HG03565 (cell line): ENCODE data around the gene ROPN1B.

ENCODE experiments used
- ATAC-seq: cut with Tn5 transposase; IDR thresholded peaks from one replicate; pipeline ENCODE4 v1.9.1; 2021; ENCODE audit warnings: mild to moderate bottlenecking, moderate library complexity; ENCODE audit not compliant: unreplicated experiment

ROPN1B gene

DNA sequence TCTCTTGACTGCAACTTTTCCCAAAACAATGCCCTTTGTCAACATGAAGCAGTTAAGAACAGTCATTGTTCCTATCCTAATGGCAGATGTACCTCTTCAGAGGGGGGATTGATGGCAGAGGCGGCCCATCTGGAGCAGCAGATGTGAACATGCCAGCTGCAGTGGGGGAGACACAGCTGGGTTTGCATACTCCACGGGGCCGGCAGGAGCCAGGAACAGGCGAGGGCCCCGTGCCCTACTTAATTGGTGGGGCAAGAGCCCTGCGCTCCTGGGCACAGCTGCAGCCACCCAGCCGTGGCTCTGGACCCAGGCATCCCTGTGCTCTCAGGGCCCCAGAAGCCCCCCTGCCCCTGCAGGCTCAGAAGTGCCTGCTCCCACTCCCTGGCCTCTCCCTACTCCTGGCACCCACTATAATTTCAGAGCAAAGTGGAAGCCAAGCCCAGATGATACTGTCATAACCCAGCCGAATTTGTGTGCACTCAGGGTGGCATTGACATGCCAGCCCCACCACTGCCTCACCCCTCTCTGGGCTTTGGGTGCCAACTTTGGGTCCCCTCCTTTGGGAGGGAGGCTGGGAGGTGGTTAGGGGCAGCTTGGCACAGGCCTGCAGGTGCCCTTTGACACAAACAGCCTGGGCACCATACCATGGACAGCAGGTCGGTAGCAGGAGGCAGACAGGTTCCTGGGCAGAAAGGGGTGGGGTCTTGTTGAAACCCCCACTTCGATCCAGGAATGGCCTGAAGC is 34.6 kb downstream of the ROPN1B start:
- no peak for ATAC-seq

DNA sequence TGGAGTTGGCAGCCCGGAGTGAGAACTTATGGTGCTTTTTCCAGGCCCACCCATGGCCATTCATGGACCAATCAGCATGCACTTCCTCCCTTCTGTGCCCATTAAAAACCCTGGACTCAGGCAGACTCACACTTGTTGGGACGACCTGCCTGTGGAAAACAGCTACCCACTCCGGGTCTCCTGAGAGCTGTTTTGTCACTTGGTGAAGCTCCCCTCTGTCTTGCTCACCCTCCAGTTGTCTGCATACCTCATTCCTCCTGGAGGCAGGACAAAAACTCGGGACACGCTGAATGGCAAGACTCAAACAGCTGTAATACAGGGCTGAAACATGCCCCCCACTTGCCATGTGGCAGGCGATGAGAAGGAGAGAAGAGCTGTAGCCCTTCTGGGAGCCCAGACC is 35.2 kb downstream of the ROPN1B start:
- no peak for ATAC-seq

DNA sequence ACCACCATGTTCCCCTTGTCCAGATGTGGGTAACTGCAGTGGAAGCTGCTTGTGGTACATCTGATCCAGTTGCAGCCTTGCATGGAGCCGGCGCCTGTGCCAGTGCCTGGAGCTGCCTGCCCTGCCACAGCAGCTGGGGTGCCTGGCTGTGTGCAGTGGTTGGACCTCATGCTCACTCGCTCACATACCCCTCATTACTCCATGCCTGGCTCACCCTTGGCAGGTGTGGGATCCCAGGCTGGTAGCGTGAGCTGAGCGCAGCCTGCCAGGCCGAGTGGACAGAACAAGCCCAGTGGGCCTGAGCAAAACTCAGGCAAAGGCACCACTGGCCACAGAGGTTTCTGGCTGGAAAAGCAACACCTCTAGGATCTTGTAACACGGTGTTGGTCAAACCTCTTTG is 35.7 kb downstream of the ROPN1B start:
- ATAC-seq: no peak

DNA sequence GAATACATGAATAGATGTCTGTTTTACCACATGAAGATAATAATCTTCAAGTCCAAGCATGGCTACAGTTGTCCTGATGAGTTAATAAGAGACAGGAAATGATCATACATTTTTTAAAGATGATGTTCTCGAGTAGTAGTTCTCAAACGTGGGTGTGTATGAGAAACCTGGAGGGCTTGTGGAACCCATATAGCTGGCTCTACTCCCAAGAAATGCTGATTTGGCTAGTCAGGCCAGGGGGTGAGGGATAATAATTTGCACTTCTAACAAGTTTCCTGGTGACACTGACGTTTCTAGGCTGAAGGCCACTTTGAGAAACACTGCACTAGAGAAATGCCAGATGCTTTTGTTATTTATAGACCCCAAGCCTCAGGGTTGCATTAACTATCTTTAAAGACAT is 37.0 kb downstream of the ROPN1B start:
- no peak for ATAC-seq

DNA sequence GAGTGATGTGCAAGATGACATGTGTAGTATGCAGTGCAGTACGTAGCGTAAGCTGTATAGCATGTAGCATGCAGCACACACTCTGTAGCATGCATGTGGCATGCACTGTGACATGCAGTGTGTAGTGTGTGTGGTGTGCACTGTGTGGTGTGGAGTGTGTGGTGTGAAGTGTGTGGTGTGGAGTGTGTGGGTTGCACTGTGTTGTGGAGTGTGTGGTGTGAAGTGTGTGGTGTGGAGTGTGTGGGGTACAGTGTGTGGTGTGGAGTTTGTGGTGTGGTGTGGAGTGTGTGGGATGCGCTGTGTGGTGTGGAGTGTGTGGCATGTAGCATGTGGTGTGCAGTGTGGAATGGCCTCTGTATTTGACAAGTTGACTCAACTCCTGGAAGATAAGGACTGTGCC is 39.2 kb downstream of the ROPN1B start:
- no peak for ATAC-seq

DNA sequence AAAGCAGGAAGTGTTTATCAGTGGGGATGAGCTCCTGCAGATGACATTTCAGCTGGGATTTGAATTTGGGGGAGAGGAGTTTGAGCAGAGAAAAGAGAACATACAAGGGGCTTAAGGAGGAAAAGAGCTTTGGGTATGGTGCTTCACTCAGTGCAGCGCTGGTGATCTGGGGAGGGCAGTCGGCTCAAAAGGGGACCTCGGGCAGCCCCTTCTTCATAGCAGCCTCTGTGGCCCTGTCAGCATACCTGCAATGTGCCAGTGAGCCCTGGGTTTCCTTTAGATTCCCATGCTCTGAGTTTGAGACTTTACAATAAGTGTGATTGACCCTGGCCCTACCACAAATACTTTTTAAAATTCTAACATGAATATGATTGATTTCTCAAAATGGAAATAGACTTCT is 40.2 kb downstream of the ROPN1B start:
- no peak for ATAC-seq

DNA sequence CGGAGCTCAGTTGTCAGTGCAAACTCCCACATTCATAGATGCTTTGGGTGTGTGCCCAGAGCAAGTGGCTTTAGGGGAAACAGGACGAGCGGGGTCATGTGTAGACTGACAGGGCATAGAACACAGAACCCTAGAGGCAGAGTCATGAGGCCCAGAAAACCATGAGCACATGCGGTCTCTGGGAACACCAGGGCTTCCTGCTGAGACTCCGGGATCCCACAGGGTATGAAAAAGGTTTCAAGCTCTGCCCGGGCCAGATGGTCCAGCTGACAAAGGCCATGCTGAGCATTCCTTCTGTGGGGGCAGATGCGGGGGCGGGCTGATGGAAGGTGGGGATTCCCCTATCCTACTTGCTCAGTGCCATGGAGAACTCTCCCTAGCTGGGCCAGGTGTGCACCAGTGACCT is 44.8 kb downstream of the ROPN1B start:
- no peak for ATAC-seq

DNA sequence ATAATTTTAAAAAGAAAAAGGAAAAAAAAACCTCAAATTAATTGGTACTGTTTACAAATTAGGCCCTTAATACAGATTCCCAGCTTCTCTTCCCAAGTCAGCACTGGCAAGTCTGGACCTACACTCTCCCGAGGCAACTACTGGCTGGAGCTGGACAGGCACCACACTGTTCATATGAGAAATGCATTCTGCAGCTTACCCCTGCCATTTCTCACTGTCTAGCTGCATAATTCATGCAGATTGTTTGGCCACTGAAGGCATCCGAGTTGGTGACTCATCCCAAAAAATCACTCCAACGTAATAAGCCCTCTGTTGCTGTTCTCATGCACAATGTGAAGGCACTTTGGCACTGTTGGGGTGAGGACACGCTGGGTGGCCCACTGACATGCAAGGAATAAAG is 45.3 kb downstream of the ROPN1B start:
- ATAC-seq: no peak

DNA sequence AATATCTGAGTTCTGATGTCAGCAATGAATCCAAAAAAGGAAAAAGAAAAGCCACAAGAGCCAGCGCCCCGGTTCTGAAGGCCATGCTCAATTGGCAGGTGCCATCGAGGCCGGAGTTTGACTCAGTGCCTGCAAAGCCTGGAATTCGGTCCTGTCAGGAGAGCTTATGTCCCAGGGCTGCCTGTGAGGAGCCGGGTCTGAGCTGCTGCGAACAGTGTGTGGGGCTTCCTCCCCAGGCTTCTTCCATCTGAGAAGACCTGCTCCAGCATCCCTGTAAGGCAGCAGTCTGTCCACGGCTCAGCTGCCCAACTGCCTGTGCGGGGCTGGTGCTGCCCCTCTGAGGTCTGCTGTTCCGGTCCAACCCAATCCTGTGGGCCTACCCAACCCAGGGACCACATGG is 46.1 kb downstream of the ROPN1B start:
- ATAC-seq: no peak

DNA sequence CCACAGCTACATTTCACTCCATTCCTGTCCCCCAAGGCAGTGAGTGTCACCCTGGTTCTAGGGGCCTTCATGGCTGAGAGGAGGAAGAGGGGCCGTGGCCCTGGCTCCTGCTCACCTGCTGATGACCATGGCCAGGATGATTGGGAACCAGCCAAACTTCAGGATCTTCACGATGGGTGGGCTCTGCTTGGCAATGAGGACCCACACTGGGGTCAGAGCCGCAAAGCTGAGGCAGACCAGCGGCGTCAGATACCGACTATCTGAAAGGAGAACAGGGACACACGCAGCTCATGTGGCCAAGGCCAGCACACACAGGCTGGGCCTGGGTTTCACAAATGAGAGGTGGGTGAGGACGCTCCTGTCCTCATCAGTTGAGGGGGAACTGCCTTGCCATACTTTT is 47.6 kb downstream of the ROPN1B start:
- no peak for ATAC-seq

DNA sequence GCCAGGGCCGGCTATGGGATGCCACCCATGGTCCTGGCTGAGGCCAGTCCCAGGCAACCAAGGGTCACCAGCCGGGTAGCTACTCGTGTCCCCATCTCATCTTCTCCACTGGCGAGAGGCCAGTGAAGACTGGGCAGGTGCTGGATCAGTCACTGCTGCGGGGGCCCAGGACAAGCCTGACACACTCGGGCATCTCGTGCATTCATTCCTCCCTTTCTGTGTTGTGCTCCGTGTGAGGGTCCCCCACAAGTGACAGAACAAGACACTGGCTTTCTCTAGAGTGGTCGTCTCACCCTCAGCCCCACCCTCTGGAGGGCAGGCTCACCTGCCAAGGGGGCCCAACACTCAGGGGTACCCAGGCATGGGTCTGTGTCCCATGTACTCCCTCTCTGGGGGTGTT is 48.4 kb downstream of the ROPN1B start:
- no peak for ATAC-seq

DNA sequence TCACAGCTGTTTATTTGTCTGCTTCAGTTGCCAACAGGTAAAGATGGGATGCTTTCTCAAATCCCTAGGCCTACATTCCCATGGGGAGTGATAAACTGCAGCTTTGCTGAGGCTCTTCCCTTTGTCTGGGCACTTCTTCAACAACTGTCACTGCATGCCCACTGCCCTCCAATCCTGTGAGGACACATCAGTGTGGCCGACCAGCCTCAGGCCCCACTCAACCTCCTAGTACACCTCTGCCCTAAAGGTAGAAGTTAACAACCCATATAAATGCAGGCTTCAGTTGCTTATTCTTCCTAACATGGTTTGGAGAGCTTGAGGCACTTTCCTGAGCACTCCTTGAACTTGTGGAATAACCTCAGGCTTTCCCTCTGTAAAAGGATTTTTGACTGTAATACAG is 49.6 kb downstream of the ROPN1B start:
- ATAC-seq: no peak

DNA sequence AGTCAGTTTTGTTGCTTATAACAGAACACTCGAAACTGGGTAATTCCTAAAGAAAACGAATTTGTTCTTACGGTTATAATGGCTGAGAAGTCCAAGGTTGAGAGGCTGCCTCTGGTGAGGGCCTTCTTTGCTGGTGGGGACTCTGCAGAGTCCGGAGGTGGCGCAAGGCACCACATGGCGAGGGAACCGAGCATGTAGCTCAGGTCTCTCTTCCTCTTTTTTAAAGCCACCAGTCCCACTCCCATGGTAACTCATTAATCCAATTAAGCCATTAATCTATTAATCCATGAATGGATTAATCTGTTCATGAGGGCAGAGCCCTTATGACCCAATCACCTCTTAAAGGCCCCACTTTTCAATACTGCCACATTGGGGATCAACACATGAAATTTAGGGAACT is 50.0 kb downstream of the ROPN1B start:
- ATAC-seq: no peak

DNA sequence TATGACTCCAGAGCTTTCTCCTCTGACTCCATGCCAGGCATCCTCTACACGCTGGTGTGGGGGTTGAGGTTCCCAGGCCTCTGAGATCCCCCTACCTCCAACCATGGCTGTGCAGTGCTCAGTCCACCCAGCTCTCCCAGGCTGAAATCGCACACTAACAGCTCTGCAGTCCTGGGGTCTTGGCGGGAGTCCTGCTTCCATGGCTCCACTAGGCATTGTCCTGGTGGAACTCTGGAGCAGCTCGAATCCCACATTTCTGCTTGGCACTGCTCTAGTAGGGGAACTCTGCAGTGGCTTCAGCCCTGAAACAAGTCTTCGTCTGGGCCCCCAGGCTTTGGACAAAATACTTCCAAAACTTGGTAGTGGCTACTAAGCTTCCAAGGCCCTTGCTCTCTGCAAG is 50.7 kb downstream of the ROPN1B start:
- no peak for ATAC-seq

DNA sequence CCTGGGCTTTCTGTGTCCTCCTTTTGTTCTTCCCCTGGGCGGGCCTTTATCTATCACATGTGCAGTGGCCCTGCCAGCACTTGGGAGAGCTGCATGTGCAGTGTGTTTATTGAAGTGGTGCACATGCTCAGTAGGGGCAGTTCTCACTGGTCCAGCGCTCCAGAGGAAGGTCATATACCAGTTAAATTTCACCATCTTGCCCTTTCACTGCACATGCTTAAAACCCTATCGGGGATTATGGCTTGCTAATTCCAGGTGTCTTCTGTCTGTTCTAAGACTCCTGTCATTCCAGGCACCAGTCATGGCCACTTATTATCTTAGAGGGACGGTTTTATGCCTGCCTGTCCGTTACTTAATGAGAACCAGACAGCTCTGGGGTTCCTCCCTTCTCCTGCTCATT is 52.2 kb downstream of the ROPN1B start:
- ATAC-seq: no peak

DNA sequence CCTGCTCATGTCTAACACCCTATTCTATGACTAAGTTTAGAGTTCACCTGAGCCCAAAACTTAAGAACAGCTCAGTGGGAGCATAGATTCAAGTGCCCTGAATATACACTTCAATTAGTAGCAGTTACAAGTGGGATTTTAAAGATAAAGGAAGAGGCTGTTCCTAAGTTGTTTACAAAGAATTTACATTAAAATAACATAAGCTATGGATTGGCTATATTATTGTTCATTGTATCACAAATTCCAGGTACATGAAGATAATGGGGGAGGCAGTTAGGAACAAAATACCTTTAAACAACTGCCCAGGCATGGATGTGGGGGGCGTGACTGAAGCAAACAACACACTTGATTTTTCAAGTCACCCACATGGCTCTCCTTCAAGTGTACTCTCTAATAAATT is 52.7 kb downstream of the ROPN1B start:
- ATAC-seq: no peak

DNA sequence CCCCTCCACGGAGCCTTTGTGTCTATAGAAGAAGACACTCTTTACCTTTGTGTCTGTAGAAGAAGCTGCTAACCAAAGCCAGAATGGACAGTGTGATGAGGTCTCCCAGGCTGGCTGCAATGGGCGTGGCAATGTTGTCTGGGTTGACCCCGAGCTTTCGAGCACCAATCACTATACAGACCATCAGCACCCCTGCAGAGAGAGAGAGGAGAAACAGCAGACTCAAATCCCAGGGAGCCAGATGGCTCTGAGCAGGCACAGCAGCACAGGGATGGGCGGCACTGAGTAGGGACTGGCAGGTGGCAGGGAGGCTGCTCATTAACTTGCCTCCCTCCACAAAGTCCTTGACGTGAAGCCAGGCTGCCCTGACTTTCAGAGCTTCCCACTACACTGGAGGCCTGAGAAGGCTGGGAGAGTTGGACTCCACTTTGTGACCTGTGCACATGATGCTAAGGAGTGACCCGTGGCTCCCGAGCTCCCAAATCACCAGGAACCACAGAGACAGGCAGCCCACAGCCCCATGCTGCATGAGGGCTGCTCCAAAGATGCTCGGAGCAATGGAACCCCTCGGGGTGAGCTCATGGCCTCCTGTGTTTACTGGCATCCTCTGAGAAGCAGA is 53.9 kb downstream of the ROPN1B start:
- no peak for ATAC-seq

DNA sequence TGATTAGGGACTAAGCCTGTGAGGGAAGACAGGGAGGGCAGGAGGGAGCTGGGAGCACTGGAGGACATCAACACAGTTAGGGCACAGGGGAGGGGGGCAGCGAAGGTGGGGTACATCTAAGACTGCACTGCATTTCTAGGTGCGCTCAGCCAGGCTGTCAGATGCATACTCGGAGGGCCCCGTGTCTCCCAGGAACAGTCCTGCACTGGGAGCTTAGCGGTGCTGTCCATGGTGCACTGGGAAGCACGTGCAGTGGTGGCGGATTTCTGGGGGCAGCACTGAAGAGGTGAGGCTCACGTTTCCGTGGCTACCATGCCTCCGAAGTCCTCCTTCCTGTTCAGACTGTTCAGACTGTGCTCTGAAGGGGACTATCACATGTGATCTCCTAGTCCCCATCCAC is 54.4 kb downstream of the ROPN1B start:
- ATAC-seq: no peak

DNA sequence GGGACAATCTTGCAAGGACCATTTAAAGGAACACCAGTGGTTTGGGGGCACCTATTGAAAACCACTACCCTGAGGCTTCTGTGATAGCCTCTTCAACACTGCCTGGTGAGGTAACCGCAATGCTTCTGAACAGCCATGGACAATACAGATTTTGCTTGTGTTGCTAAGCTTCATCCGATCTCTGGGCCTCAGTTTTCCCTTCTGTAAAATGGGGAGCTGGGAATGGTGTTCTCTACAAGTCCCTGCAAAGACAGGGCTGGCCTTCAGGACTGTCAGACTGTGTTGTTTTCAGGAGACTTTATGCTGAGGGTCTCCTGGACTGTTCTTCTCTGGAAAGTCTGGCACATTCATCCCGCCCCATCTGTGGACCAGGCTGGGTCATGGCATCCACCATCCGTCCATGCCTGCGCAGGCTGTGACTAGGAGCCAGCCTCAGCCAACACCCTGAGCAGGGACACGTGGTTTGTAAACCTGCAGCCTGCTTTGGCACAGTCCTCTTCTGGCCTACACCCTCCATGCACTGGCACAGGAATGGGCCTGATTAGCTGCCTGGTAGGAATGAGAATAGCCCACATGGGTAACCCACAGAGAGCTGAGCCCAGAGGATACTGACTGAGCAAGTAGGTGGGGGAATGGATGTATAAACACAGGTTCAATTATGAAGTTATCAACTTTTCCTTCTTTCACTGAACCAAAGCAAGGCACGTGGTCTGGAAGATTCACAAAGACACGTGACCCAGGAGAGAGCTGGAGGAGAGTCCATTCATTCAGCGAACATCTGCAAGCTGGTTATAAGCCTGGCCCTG is 55.3 kb downstream of the ROPN1B start:
- ATAC-seq: no peak

DNA sequence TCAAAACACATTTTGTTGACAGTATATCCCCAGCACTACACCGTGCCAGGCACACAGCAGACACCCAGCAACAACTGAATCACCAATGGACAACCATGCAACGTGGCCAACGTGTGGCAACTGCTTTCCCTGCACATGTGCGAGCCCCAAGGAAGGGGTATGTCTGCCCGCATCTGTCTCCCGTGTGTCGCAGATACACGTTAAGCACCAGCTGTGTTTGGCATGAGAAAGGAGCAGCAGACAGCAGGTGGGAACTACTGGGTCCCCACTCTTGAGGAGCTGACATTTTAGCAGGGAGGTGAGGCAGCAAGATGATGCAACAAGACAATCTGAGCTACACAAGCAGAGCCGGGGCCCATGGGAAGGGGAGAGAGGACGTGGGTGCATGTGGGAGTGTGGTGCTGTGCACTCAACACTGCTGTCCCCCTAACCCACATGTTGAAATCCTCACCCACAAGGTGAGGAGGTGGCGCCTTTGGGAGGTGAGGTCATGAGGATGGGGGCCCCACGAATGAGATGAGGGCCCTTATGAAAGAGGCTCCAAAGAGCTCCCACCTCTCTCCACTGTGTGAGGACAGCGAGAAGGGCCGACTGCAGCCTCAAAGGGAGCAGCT is 56.2 kb downstream of the ROPN1B start:
- ATAC-seq: no peak

DNA sequence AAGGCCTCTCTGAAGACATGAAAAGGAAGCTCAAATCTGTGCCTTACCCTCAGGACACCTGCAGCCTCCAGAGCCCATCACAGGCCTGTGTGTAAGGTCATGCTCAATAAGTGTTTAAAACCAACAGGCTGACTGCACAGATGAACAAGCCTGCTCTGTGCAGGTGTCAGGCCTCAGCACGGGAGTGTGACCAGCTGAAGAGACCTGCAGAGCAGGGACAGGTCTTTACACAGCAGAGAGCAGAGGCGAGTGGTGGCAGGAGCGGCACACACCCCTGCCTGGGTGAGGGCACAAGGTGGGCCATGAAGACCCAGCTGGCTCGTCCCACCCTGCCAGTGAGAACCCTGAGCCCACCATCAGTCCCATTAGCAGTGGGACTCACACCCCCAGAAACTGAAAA is 56.9 kb downstream of the ROPN1B start:
- no peak for ATAC-seq

DNA sequence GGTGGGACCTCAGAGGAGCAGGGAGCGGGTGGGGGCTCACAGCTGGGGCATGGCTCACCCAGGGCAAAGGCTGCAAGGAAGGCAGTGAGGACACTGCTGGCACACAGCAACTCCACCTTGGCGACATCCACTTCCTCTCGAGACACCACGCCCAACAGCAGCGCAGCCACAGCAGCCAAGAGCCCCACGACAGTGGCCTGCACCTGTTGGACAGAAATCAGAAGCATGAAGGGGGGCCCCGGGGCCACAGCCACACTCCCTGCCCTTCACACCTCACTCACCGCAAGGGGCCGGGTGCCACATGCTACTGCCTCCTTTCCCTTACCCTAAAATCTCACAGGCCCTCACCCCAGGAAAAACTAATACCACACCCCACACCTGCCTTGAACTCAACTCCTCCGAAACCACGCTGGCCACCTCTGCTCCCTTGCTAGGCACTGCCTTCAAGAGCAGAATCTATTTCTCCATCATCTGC is 57.3 kb downstream of the ROPN1B start:
- no peak for ATAC-seq
